GM12878 (cell line): ENCODE results near the gene SLC25A45. TPM values are rescaled to one million over a fixed set of nuclear protein-coding genes. Genes with fewer than 3 reads are reported as not detected.

Experiments used
- ATF7 ChIP-seq: fragments of 450-650 bp; IDR thresholded peaks from 2 replicates; pipeline ENCODE4 v1.6.1; 2016; ENCODE audit warnings: low read depth, mild to moderate bottlenecking
- BACH1 ChIP-seq: fragments of 450-650 bp; IDR thresholded peaks from 2 replicates; pipeline ENCODE4 v1.6.1; 2017; ENCODE audit warnings: mild to moderate bottlenecking, borderline replicate concordance
- BMI1 ChIP-seq: fragments of 450-650 bp; IDR thresholded peaks from 2 replicates; pipeline ENCODE4 v1.6.1; 2016; ENCODE audit warnings: mild to moderate bottlenecking, moderate library complexity, borderline replicate concordance
- CBFB ChIP-seq: IDR thresholded peaks from 2 replicates; pipeline ENCODE4 v1.6.1; 2016; ENCODE audit warnings: antibody characterized with exemption, low read depth
- CREB1 ChIP-seq: IDR thresholded peaks from 2 replicates; pipeline ENCODE4 v1.6.1; 2012; ENCODE audit warnings: low read depth, mild to moderate bottlenecking, inconsistent platforms
- DPF2 ChIP-seq: fragments of 450-650 bp; IDR thresholded peaks from 2 replicates; pipeline ENCODE4 v1.6.1; 2017; ENCODE audit warnings: mild to moderate bottlenecking
- EED ChIP-seq: sonication (generic); IDR thresholded peaks from 2 replicates; pipeline ENCODE4 v1.6.1; 2016; ENCODE audit warnings: antibody characterized with exemption, low read depth
- FOXM1 ChIP-seq: IDR thresholded peaks from 2 replicates; pipeline ENCODE4 v1.6.1; 2012; ENCODE audit warnings: low read depth, mild to moderate bottlenecking, inconsistent platforms, low read length, moderate library complexity
- MEF2A ChIP-seq: IDR thresholded peaks from 2 replicates; pipeline ENCODE4 v1.6.1; 2011; ENCODE audit warnings: low read depth, mild to moderate bottlenecking, low read length, moderate library complexity; ENCODE audit not compliant: insufficient read depth
- MYC ChIP-seq: IDR thresholded peaks from 2 replicates; pipeline ENCODE4 v1.6.1; 2011; ENCODE audit warnings: mild to moderate bottlenecking, low read length, moderate library complexity, inconsistent platforms; ENCODE audit not compliant: insufficient read depth, insufficient replicate concordance, insufficient read length, severe bottlenecking
- NFIC ChIP-seq: IDR thresholded peaks from 2 replicates; pipeline ENCODE4 v1.6.1; 2012; ENCODE audit warnings: low read depth, mild to moderate bottlenecking, inconsistent platforms, low read length, moderate library complexity
- NR2F1 ChIP-seq: fragments of 450-650 bp; conservative IDR thresholded peaks from 2 replicates; pipeline ENCODE4 v1.6.1; 2017; ENCODE audit warnings: mild to moderate bottlenecking
- POLR2A ChIP-seq: IDR thresholded peaks from 2 replicates; pipeline ENCODE4 v1.6.1; 2011; ENCODE audit warnings: low read depth, mild to moderate bottlenecking, low read length
- RB1 ChIP-seq: fragments of 450-650 bp; formaldehyde crosslinking; IDR thresholded peaks from 2 replicates; pipeline ENCODE4 v1.6.1; 2017; ENCODE audit warnings: mild to moderate bottlenecking, borderline replicate concordance
- SMARCA5 ChIP-seq: fragments of 450-650 bp; IDR thresholded peaks from 2 replicates; pipeline ENCODE4 v1.6.1; 2017; ENCODE audit warnings: mild to moderate bottlenecking
- SP1 ChIP-seq: IDR thresholded peaks from one replicate; pipeline ENCODE4 v1.6.1; 2011; ENCODE audit warnings: low read depth, low read length
- TCF7 ChIP-seq: IDR thresholded peaks from 2 replicates; pipeline ENCODE4 v1.6.1; 2014; ENCODE audit warnings: antibody characterized with exemption, borderline replicate concordance
- YBX1 ChIP-seq: fragments of 450-650 bp; IDR thresholded peaks from 2 replicates; pipeline ENCODE4 v1.6.1; 2016; ENCODE audit warnings: antibody characterized with exemption
- ZNF207 ChIP-seq: fragments of 450-650 bp; IDR thresholded peaks from 2 replicates; pipeline ENCODE4 v1.6.1; 2014; ENCODE audit warnings: antibody characterized with exemption, mild to moderate bottlenecking, borderline replicate concordance
- ZNF622 ChIP-seq: fragments of 450-650 bp; IDR thresholded peaks from 2 replicates; pipeline ENCODE4 v1.6.1; 2017; ENCODE audit warnings: mild to moderate bottlenecking, inconsistent platforms
- polyA plus RNA-seq, 11 experiments: library from polyadenylated mRNA; depleted of rRNA in 4 of 11; unstranded in 6 of 11; stranded (reverse) in 5 of 11; fragments of >200 nt; fragmentation: Nextera tagmentation in 4 of 11; fragmentation: Illumina TruSeq in 1 of 11; extraction: Ambion mirVana in 4 of 11; extraction: Trizol in 1 of 11; gene quantifications; 1 replicate in 1 of 11; 2 replicates in 10 of 11; pipeline versions ENCODE4 v1.2.1 to v1.2.3, GENCODE V29; 2011 to 2016; ENCODE audit warnings: inconsistent platforms in 2 of 11, missing spikeins in 2 of 11, low read depth in 1 of 11
- total RNA-seq, 4 experiments: library from RNA; depleted of rRNA in 3 of 4; stranded (reverse); fragments of >200 nt in 3 of 4; fragmentation: Illumina TruSeq in 1 of 4; extraction: Trizol in 1 of 4; gene quantifications; 2 replicates each; pipeline versions ENCODE4 v1.2.1 to v1.2.3, GENCODE V29; 2013 to 2021
- TF ChIP-seq, protein P1 (sequence below): IDR thresholded peaks from 2 replicates; pipeline ENCODE4 v1.6.1; 2011; ENCODE audit warnings: borderline replicate concordance, low read depth, mild to moderate bottlenecking, moderate library complexity, low read length; ENCODE audit not compliant: insufficient read depth, poor library complexity, severe bottlenecking
- TF ChIP-seq, protein P2 (sequence below): fragments of 450-650 bp; IDR thresholded peaks from 2 replicates; pipeline ENCODE4 v1.6.1; 2016; ENCODE audit warnings: mild to moderate bottlenecking, moderate library complexity, borderline replicate concordance
- TF ChIP-seq, protein P3 (sequence below): IDR thresholded peaks from 2 replicates; pipeline ENCODE4 v1.6.1; 2012; ENCODE audit warnings: mild to moderate bottlenecking, low read depth, low read length

The SLC25A45 gene
- total and polyA plus RNA-seq, 10 of the 15 experiments (the other 5 are each of a cell fraction or from before 2014, with no cell fraction given), result 4.1 to 35.2 (median 20.3) TPM

- no peak for TF ChIP-seq BMI1
- peak; percentile 5; the same call in 1 of the 2 replicates for TF ChIP-seq EED
- no peak for TF ChIP-seq ZNF207
- TF ChIP-seq, protein P1, sequence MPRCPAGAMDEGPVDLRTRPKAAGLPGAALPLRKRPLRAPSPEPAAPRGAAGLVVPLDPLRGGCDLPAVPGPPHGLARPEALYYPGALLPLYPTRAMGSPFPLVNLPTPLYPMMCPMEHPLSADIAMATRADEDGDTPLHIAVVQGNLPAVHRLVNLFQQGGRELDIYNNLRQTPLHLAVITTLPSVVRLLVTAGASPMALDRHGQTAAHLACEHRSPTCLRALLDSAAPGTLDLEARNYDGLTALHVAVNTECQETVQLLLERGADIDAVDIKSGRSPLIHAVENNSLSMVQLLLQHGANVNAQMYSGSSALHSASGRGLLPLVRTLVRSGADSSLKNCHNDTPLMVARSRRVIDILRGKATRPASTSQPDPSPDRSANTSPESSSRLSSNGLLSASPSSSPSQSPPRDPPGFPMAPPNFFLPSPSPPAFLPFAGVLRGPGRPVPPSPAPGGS, result no peak
- TF ChIP-seq, protein P2, sequence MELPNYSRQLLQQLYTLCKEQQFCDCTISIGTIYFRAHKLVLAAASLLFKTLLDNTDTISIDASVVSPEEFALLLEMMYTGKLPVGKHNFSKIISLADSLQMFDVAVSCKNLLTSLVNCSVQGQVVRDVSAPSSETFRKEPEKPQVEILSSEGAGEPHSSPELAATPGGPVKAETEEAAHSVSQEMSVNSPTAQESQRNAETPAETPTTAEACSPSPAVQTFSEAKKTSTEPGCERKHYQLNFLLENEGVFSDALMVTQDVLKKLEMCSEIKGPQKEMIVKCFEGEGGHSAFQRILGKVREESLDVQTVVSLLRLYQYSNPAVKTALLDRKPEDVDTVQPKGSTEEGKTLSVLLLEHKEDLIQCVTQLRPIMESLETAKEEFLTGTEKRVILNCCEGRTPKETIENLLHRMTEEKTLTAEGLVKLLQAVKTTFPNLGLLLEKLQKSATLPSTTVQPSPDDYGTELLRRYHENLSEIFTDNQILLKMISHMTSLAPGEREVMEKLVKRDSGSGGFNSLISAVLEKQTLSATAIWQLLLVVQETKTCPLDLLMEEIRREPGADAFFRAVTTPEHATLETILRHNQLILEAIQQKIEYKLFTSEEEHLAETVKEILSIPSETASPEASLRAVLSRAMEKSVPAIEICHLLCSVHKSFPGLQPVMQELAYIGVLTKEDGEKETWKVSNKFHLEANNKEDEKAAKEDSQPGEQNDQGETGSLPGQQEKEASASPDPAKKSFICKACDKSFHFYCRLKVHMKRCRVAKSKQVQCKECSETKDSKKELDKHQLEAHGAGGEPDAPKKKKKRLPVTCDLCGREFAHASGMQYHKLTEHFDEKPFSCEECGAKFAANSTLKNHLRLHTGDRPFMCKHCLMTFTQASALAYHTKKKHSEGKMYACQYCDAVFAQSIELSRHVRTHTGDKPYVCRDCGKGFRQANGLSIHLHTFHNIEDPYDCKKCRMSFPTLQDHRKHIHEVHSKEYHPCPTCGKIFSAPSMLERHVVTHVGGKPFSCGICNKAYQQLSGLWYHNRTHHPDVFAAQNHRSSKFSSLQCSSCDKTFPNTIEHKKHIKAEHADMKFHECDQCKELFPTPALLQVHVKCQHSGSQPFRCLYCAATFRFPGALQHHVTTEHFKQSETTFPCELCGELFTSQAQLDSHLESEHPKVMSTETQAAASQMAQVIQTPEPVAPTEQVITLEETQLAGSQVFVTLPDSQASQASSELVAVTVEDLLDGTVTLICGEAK, result no peak
- no peak for TF ChIP-seq MEF2A
- no peak for TF ChIP-seq CREB1
- no peak for TF ChIP-seq SMARCA5
- no peak for TF ChIP-seq ATF7
- peak; percentile 21; the same call in 1 of the 2 replicates for TF ChIP-seq CBFB
- peak; percentile 41; the same call in 1 of the 2 replicates for TF ChIP-seq POLR2A
- TF ChIP-seq, protein P3, sequence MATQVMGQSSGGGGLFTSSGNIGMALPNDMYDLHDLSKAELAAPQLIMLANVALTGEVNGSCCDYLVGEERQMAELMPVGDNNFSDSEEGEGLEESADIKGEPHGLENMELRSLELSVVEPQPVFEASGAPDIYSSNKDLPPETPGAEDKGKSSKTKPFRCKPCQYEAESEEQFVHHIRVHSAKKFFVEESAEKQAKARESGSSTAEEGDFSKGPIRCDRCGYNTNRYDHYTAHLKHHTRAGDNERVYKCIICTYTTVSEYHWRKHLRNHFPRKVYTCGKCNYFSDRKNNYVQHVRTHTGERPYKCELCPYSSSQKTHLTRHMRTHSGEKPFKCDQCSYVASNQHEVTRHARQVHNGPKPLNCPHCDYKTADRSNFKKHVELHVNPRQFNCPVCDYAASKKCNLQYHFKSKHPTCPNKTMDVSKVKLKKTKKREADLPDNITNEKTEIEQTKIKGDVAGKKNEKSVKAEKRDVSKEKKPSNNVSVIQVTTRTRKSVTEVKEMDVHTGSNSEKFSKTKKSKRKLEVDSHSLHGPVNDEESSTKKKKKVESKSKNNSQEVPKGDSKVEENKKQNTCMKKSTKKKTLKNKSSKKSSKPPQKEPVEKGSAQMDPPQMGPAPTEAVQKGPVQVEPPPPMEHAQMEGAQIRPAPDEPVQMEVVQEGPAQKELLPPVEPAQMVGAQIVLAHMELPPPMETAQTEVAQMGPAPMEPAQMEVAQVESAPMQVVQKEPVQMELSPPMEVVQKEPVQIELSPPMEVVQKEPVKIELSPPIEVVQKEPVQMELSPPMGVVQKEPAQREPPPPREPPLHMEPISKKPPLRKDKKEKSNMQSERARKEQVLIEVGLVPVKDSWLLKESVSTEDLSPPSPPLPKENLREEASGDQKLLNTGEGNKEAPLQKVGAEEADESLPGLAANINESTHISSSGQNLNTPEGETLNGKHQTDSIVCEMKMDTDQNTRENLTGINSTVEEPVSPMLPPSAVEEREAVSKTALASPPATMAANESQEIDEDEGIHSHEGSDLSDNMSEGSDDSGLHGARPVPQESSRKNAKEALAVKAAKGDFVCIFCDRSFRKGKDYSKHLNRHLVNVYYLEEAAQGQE, result no peak
- peak; percentile 34 for TF ChIP-seq BACH1
- TF ChIP-seq MYC, result no peak
- TF ChIP-seq ZNF622, result no peak
- TF ChIP-seq NFIC, result no peak
- TF ChIP-seq TCF7, result no peak
- no peak for TF ChIP-seq YBX1
- peak; percentile 0 for TF ChIP-seq SP1
- TF ChIP-seq DPF2, result 0 out of 2 replicates have a peak, but pooled peaks have one; percentile 12
- no peak for TF ChIP-seq FOXM1
- TF ChIP-seq RB1, result no peak
- TF ChIP-seq NR2F1, result no peak
Measured at GRCh38 chr11:65417702-65418430, 35.4 kb upstream of the SLC25A45 start (continued).
